Measurements from ENCODE around the gene CDKAL1. TPM values are rescaled to one million over a fixed set of nuclear protein-coding genes. Genes with fewer than 3 reads are reported as not detected.

The CDKAL1 gene
- total RNA-seq, 1 experiment from 2014 or later = 13.8 TPM

DNA sequence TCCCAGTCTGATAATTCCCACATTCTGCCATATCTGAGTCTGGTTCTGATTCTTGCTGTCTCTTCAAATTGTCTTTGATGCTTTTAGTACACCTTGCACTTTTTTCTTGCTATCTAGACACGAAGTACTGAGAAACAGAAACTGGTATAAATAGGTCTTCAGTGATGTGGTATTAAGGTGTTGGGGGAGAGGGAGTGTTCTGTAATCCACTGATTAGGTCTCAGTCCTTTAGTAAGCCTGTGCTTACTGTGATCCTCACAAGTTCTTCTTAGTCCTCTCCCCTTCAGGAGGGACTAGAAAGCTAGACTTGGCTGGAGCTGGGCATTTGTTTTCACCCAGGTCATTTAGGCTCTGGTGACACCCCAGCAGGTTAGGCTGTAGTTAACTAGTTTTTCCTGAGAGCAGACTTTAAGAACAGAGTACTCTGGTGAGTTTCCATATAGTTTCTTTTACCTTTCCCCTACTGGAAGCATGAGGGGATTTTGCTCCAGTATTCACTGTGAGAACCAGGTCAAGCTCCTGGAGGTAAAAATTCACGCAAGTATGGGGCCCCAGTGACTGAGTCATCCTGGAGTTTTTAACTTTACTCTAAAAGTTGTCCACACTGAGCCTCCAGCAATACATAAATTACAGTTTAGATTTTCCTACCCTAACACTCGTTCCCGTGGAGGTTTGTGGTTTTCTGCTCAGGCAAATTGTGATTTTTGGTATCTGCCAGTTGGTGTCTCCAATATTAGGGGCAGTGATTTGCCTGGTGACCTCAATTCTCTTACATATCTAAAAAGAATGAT lies 154.6 kb downstream of the CDKAL1 start:
- Histone ChIP-seq H3K27me3 (ENCODE audit: low read length) (no peaks in the 10 kb centered on the region), H3F3A (ENCODE audit: low read length, unreplicated experiment) (no peaks in the 10 kb centered on the region), H3K36me3 (ENCODE audit: low read depth, low read length) (no peaks in the 10 kb centered on the region), H3K9me2 (replicated peaks; ENCODE audit: low read length) (no peaks in the 10 kb centered on the region), H3K79me2 (ENCODE audit: low read length) (peaks cover 13% of the 10 kb centered on the region), H3K27ac (ENCODE audit: low read length) (0 out of 2 replicates have a peak overlapping the region, but pooled peaks have one; percentile 24), H2AFZ (ENCODE audit: low read length) (no peak overlapping the region), H4K20me1 (ENCODE audit: low read length) (no peaks in the 10 kb centered on the region), H3K9me3 (ENCODE audit: low read length) (no peaks in the 10 kb centered on the region), H3K4me2 (ENCODE audit: low read length) (0 out of 2 replicates have a peak overlapping the region, but pooled peaks have one; percentile 6), H3K9ac (ENCODE audit: low read length) (no peak overlapping the region; the same call in 1 of the 2 replicates), H3K4me1 (ENCODE audit: insufficient read depth, low read length) (peaks cover 19% of the 10 kb centered on the region), H3K4me3 (ENCODE audit: low read length) (no peak overlapping the region)
- TF ChIP-seq EZH2 (IDR thresholded peaks at IDR 0.05; ENCODE audit: low read length, unreplicated experiment) = no peak
- TF ChIP-seq, protein P1, sequence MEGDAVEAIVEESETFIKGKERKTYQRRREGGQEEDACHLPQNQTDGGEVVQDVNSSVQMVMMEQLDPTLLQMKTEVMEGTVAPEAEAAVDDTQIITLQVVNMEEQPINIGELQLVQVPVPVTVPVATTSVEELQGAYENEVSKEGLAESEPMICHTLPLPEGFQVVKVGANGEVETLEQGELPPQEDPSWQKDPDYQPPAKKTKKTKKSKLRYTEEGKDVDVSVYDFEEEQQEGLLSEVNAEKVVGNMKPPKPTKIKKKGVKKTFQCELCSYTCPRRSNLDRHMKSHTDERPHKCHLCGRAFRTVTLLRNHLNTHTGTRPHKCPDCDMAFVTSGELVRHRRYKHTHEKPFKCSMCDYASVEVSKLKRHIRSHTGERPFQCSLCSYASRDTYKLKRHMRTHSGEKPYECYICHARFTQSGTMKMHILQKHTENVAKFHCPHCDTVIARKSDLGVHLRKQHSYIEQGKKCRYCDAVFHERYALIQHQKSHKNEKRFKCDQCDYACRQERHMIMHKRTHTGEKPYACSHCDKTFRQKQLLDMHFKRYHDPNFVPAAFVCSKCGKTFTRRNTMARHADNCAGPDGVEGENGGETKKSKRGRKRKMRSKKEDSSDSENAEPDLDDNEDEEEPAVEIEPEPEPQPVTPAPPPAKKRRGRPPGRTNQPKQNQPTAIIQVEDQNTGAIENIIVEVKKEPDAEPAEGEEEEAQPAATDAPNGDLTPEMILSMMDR (conservative IDR thresholded peaks at IDR 0.05; ENCODE audit: low read depth, low read length) = no peak
- no peak for TF ChIP-seq EZH2phosphoT487 (IDR thresholded peaks at IDR 0.05; ENCODE audit: borderline replicate concordance, low read length)
- DNase-seq = peak; percentile 39
- intact Hi-C loops (cut with micrococcal nuclease) = no loop called here
- ATAC-seq = peak; percentile 18; the same call in 1 of the 2 replicates
- ChIA-PET CTCF (no interaction called here), POLR2A (ENCODE audit: unreplicated experiment) (interaction anchor here (0.6 kb wide), 2 partner anchors 9 to 177 kb away, joined by 3 to 19 read pairs; no protein-coding TSS in a partner anchor)
- BruUV-seq (replicated peaks) = no TSS peak

DNA sequence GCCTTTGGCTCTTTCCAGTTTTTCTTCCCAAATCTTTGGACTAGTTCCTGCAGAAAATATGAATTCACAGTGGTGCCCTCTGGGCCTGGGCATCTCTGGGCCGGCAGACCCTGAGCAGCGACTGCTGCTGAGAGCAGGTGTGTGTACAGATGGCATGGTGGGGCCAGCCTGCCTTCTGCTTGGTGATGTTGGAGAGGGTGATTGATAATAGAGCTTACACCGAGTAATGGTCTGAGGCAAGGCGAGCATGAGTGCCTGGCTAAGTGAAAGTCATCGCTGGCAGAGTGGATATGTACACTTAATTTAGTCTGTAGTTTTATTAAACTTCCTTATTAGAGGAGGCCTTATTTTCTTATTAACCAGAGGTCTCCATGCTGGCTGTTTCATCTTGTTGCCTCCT lies 156.9 kb downstream of the CDKAL1 start:
- POLR2A ChIA-PET (ENCODE audit: unreplicated experiment) = no interaction called here
- intact Hi-C loops (cut with micrococcal nuclease) = no loop called here
- Histone ChIP-seq H2AFZ (ENCODE audit: low read length) (no peak overlapping the region), H3K9me3 (ENCODE audit: low read length) (no peaks in the 10 kb centered on the region), H3K36me3 (ENCODE audit: low read depth, low read length) (no peaks in the 10 kb centered on the region), H3K79me2 (ENCODE audit: low read length) (peaks cover 13% of the 10 kb centered on the region), H3K27me3 (ENCODE audit: low read length) (no peaks in the 10 kb centered on the region), H3K4me3 (ENCODE audit: low read length) (no peak overlapping the region), H3K4me2 (ENCODE audit: low read length) (no peak overlapping the region), H3K4me1 (ENCODE audit: insufficient read depth, low read length) (peaks cover 19% of the 10 kb centered on the region), H4K20me1 (ENCODE audit: low read length) (no peaks in the 10 kb centered on the region), H3F3A (ENCODE audit: low read length, unreplicated experiment) (no peaks in the 10 kb centered on the region), H3K9ac (ENCODE audit: low read length) (no peak overlapping the region), H3K27ac (ENCODE audit: low read length) (no peak overlapping the region), H3K9me2 (replicated peaks; ENCODE audit: low read length) (no peaks in the 10 kb centered on the region)
- TF ChIP-seq EZH2 (IDR thresholded peaks at IDR 0.05; ENCODE audit: low read length, unreplicated experiment) = no peak
- no peak for TF ChIP-seq EZH2phosphoT487 (IDR thresholded peaks at IDR 0.05; ENCODE audit: borderline replicate concordance, low read length)
- TF ChIP-seq, protein P1 (conservative IDR thresholded peaks at IDR 0.05; ENCODE audit: low read depth, low read length) = no peak
- CTCF ChIA-PET = no interaction called here
- ATAC-seq (no peak), DNase-seq (no peak)
- BruUV-seq (replicated peaks) = no TSS peak

DNA sequence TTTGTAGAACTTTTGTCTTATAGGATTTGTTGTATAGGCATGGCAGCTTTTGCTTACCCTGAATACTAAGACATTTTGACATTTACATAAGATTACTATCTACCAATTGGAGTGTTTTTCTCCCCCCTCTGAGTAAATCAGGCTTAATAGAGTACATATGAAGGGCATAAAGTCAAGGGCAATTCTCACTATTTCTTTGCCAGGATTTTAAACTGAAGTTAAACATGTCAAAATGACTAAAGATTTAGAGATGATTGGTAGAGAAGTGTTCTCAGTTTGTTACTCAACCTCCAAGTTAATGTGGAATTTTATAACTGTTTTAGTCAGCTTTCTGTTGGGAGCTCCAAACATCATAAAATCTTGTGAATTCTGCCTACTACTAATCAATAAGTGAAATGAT lies 157.8 kb downstream of the CDKAL1 start:
- Histone ChIP-seq H4K20me1 (ENCODE audit: low read length) (no peaks in the 10 kb centered on the region), H3K27ac (ENCODE audit: low read length) (no peak overlapping the region), H3K36me3 (ENCODE audit: low read depth, low read length) (no peaks in the 10 kb centered on the region), H3K9ac (ENCODE audit: low read length) (no peak overlapping the region), H2AFZ (ENCODE audit: low read length) (no peak overlapping the region), H3K4me2 (ENCODE audit: low read length) (no peak overlapping the region), H3F3A (ENCODE audit: low read length, unreplicated experiment) (no peaks in the 10 kb centered on the region), H3K27me3 (ENCODE audit: low read length) (no peaks in the 10 kb centered on the region), H3K4me3 (ENCODE audit: low read length) (no peak overlapping the region), H3K79me2 (ENCODE audit: low read length) (peaks cover 13% of the 10 kb centered on the region), H3K9me2 (replicated peaks; ENCODE audit: low read length) (no peaks in the 10 kb centered on the region), H3K9me3 (ENCODE audit: low read length) (no peaks in the 10 kb centered on the region), H3K4me1 (ENCODE audit: insufficient read depth, low read length) (peaks cover 19% of the 10 kb centered on the region)
- no TSS peak for BruUV-seq (replicated peaks)
- CTCF ChIA-PET = no interaction called here
- TF ChIP-seq EZH2 (IDR thresholded peaks at IDR 0.05; ENCODE audit: low read length, unreplicated experiment) (no peak), EZH2phosphoT487 (IDR thresholded peaks at IDR 0.05; ENCODE audit: borderline replicate concordance, low read length) (no peak)
- TF ChIP-seq, protein P1 (conservative IDR thresholded peaks at IDR 0.05; ENCODE audit: low read depth, low read length) = no peak
- DNase-seq (no peak), ATAC-seq (no peak)
- POLR2A ChIA-PET (ENCODE audit: unreplicated experiment) = no interaction called here
- intact Hi-C loops (cut with micrococcal nuclease) = no loop called here
